Raji (cell line): Measurements from ENCODE around the gene MYO1C.

Experiments used
- POLR2A ChIP-seq: IDR thresholded peaks from 2 replicates; pipeline ENCODE4 v1.6.1; 2011; ENCODE audit warnings: low read depth, low read length, control low read depth; ENCODE audit not compliant: insufficient read depth

Gene MYO1C

GRCh38 chr17:1423456-1424135 lies 68.9 kb downstream of the MYO1C start:
- TF ChIP-seq POLR2A, result no peak

- TF ChIP-seq POLR2A, result no peak
These were observed 69.6 kb downstream of the MYO1C start for GRCh38 chr17:1422885-1423284.

- no peak for TF ChIP-seq POLR2A
These were observed 71.0 kb downstream of the MYO1C start for GRCh38 chr17:1421470-1421869.

GRCh38 chr17:1420981-1421380 lies 71.5 kb downstream of the MYO1C start:
- TF ChIP-seq POLR2A, result no peak

GRCh38 chr17:1420163-1420562 lies 72.3 kb downstream of the MYO1C start:
- TF ChIP-seq POLR2A, result no peak

GRCh38 chr17:1416414-1416813 lies 76.1 kb downstream of the MYO1C start:
- no peak for TF ChIP-seq POLR2A

GRCh38 chr17:1414634-1415033 lies 77.9 kb downstream of the MYO1C start:
- no peak for TF ChIP-seq POLR2A
